ENCODE data around the gene ANKRD26.

DNA sequence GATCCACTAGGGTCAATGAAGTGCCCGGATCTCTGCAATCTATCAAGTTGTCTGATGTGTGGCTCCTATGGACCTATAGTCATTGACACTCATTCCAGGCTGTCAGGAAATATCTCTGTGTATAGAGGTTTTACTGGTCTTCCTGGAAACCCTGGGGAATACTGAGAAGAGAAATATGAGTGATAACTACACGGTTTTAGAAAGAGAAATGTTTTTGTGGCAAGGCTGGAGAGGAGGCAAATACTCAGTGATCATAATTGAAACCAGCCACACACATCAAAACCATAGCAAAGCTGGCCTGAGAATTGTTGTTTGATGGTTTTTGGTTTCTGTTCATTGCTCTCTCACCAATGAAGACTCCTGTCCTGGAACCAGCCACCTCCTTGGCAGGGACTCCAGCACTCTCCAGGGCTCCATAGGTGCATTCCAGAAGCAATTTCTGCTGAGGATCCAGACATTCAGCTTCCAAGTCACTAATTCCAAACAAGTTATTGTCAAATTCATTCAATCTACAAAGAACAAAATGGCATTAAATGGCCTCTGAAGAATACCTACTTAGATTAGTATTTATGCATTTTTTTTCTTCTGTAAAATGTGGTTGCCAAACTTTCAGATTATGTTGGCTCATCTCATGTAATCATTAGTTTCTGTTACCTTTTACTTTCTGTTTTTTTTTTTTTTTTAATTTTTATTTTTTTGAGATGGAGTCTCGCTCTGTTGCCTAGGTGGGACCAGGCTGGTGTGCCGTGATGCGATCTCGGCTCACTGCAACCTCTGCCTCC is 131.0 kb downstream of the ANKRD26 start:
- TF ChIP-seq POLR2A (IDR thresholded peaks at IDR 0.05; ENCODE audit: low read depth) = no peak
- TF ChIP-seq CTCF (IDR thresholded peaks at IDR 0.05) = no peak
- TF ChIP-seq POLR2AphosphoS5 (IDR thresholded peaks at IDR 0.05) = no peak
- no peak for TF ChIP-seq EP300 (IDR thresholded peaks at IDR 0.05)

Measured in esophagus muscularis mucosa (tissue), 4 donors.